Thymus (tissue), 11 donors: ENCODE data around the gene ISLR2. TPM values are rescaled to one million over a fixed set of nuclear protein-coding genes. Genes with fewer than 3 reads are reported as not detected.

Experiments
- DNase-seq, 9 donors: peaks; one replicate each; pipeline ENCODE4 v3.0.0-alpha.2; 2013; ENCODE audit warnings: low spot score in 9 of 9, low read depth in 6 of 9, missing footprints in 1 of 9
- H3K27ac ChIP-seq, 2 donors: one replicate each; pipeline ENCODE4 v1.5.1; 2013; ENCODE audit warnings: control low read depth in 1 of 2, low read depth in 1 of 2, low read length in 1 of 2, mild to moderate bottlenecking in 1 of 2, moderate library complexity in 1 of 2
- H3K27me3 ChIP-seq, 2 donors: one replicate each; pipeline ENCODE4 v1.5.1; 2013; ENCODE audit warnings: low read length in 1 of 2; ENCODE audit not compliant: control insufficient read depth in 2 of 2, insufficient read depth in 1 of 2
- H3K36me3 ChIP-seq, 2 donors: one replicate each; pipeline ENCODE4 v1.5.1; 2013; ENCODE audit warnings: low read length in 1 of 2, mild to moderate bottlenecking in 1 of 2, moderate library complexity in 1 of 2; ENCODE audit not compliant: control insufficient read depth in 2 of 2, insufficient read depth in 2 of 2
- H3K4me1 ChIP-seq, 2 donors: one replicate each; pipeline ENCODE4 v1.5.1; 2013; ENCODE audit warnings: low read length in 2 of 2; ENCODE audit not compliant: control insufficient read depth in 2 of 2, insufficient read depth in 2 of 2
- H3K4me3 ChIP-seq, 2 donors: one replicate each; pipeline ENCODE4 v1.5.1; 2013; ENCODE audit warnings: low read length in 2 of 2, control low read depth in 1 of 2, mild to moderate bottlenecking in 1 of 2
- H3K9me3 ChIP-seq, 2 donors: one replicate each; pipeline ENCODE4 v1.5.1; 2013; ENCODE audit warnings: low read length in 1 of 2, mild to moderate bottlenecking in 1 of 2; ENCODE audit not compliant: control insufficient read depth in 2 of 2, insufficient read depth in 1 of 2
- WGBS: extraction: QIAGEN DNeasy Blood & Tissue Kit; methylation state at CpG from one replicate; pipeline ENCODE4 v1.1.7; 2013; 5-methylcytosine and 5-hydroxymethylcytosine counted together
- polyA plus RNA-seq: library from polyadenylated mRNA; stranded (reverse); fragments of 200-250 nt; gene quantifications from one replicate; pipeline ENCODE4 v1.2.3, GENCODE V29; 2013
- total RNA-seq: library from RNA; stranded (reverse); fragments of 120-200 nt; gene quantifications from one replicate; pipeline ENCODE4 v1.2.4, GENCODE V29; 2013
- donor health status: healthy.

ISLR2 gene
- total and polyA plus RNA-seq, 2 donors: 0.19 to 0.98 TPM

GRCh38 chr15:74127255-74127953 is 3.0 kb upstream of the ISLR2 start:
- Histone ChIP-seq H3K4me3 (peak overlapping the region in 1 of 2 donors; percentile 25), H3K27ac (no peak overlapping the region), H3K27me3 (peaks cover 56 to 68% of the 10 kb centered on the region in 2 donors), H3K4me1 (peaks cover 0 to 20% of the 10 kb centered on the region in 2 donors), H3K9me3 (peaks cover 0 to 6% of the 10 kb centered on the region in 2 donors), H3K36me3 (no peaks in the 10 kb centered on the region)
- DNase-seq: peak; percentile 26 to 87 (median 75)
- 10% methylated on average over 44 of the region's 44 CpGs for WGBS

- H3K4me1 ChIP-seq: peaks cover 0 to 12% of the 10 kb centered on the region in 2 donors
- 7% methylated on average over 53 of the region's 53 CpGs for WGBS
Measured at GRCh38 chr15:74127954-74128784, 2.2 kb upstream of the ISLR2 start.

GRCh38 chr15:74128785-74129585 is 1.4 kb upstream of the ISLR2 start:
- no peak overlapping the region for H3K4me3 ChIP-seq
- no peaks in the 10 kb centered on the region for H3K36me3 ChIP-seq
- no peak overlapping the region for H3K27ac ChIP-seq
- peaks cover 72 to 80% of the 10 kb centered on the region in 2 donors for H3K27me3 ChIP-seq
- WGBS: 6% methylated on average over 43 of the region's 43 CpGs
- H3K4me1 ChIP-seq: peaks cover 0 to 11% of the 10 kb centered on the region in 2 donors
- H3K9me3 ChIP-seq: peaks cover 4 to 20% of the 10 kb centered on the region in 2 donors
- DNase-seq: no peak

More at GRCh38 chr15:74127954-74128784, 2.2 kb upstream of the ISLR2 start:
- H3K27me3 ChIP-seq: peaks cover 64 to 73% of the 10 kb centered on the region in 2 donors
- H3K4me3 ChIP-seq: peak overlapping the region in 1 of 2 donors; percentile 25
- H3K36me3 ChIP-seq: no peaks in the 10 kb centered on the region
- DNase-seq: no peak
- peaks cover 4 to 12% of the 10 kb centered on the region in 2 donors for H3K9me3 ChIP-seq
- H3K27ac ChIP-seq: no peak overlapping the region

DNA sequence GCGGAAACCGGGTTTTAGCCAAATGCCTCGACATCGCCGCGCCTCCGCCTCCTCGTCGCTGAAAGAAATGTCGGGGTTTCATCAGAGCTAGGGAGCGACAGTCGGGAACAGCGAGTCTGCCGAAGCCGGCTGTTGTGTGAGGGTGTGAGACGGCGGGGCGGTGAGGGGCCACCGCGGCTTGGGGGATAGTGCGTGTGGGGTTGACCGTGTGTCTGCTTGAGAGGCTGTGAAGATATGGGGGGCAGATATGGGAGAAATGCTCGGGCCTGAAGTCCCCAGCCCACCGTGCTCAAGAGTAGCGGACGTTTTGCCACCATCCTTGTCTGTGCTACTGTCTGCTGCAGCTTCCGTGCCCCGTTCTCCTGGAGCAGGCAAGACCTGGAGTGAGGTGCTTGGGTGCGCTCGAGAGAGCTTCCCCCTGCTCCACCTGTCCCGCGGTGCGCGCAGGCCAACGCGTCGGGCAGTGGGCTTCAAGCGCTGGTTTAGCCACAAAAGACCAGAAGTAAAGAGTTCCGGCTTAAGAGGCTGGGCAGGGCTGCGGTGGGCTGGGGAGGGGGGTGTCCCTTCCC is 716 bp upstream of the ISLR2 start:
- Histone ChIP-seq H3K4me1 (peaks cover 0 to 11% of the 10 kb centered on the region in 2 donors), H3K36me3 (no peaks in the 10 kb centered on the region), H3K9me3 (peaks cover 5 to 21% of the 10 kb centered on the region in 2 donors), H3K27ac (no peak overlapping the region), H3K4me3 (no peak overlapping the region), H3K27me3 (peaks cover 79 to 87% of the 10 kb centered on the region in 2 donors)
- DNase-seq: no peak
- WGBS: 5% methylated on average over 40 of the region's 40 CpGs

- H3K27ac ChIP-seq: no peak overlapping the region
- H3K9me3 ChIP-seq: peaks cover 5 to 34% of the 10 kb centered on the region in 2 donors
- peaks cover 92 to 98% of the 10 kb centered on the region in 2 donors for H3K27me3 ChIP-seq
- H3K4me3 ChIP-seq: no peak overlapping the region
- DNase-seq: no peak
- WGBS: 13% methylated on average over 28 of the region's 28 CpGs
- H3K36me3 ChIP-seq: no peaks in the 10 kb centered on the region
- H3K4me1 ChIP-seq: peaks cover 0 to 15% of the 10 kb centered on the region in 2 donors
Measured at GRCh38 chr15:74130849-74131627, 652 bp downstream of the ISLR2 start.

GRCh38 chr15:74131628-74132413 is 1.4 kb downstream of the ISLR2 start:
- peaks cover 5 to 35% of the 10 kb centered on the region in 2 donors for H3K9me3 ChIP-seq
- H3K4me3 ChIP-seq: no peak overlapping the region
- no peak overlapping the region for H3K27ac ChIP-seq
- DNase-seq: no peak
- peaks cover 96 to 100% of the 10 kb centered on the region in 2 donors for H3K27me3 ChIP-seq
- no peaks in the 10 kb centered on the region for H3K36me3 ChIP-seq
- peaks cover 4 to 20% of the 10 kb centered on the region in 2 donors for H3K4me1 ChIP-seq
- WGBS: 15% methylated on average over 20 of the region's 20 CpGs

DNA sequence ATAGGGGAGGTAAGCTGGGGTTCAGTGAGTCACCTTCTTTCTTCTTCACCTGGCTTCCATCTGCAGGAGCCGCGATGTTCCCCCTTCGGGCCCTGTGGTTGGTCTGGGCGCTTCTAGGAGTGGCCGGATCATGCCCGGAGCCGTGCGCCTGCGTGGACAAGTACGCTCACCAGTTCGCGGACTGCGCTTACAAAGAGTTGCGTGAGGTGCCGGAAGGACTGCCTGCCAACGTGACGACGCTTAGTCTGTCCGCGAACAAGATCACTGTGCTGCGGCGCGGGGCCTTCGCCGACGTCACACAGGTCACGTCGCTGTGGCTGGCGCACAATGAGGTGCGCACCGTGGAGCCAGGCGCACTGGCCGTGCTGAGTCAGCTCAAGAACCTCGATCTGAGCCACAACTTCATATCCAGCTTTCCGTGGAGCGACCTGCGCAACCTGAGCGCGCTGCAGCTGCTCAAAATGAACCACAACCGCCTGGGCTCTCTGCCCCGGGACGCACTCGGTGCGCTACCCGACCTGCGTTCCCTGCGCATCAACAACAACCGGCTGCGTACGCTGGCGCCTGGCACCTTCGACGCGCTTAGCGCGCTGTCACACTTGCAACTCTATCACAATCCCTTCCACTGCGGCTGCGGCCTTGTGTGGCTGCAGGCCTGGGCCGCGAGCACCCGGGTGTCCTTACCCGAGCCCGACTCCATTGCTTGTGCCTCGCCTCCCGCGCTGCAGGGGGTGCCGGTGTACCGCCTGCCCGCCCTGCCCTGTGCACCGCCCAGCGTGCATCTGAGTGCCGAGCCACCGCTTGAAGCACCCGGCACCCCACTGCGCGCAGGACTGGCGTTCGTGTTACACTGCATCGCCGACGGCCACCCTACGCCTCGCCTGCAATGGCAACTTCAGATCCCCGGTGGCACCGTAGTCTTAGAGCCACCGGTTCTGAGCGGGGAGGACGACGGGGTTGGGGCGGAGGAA is 2.6 kb downstream of the ISLR2 start:
- DNase-seq: no peak
- H3K4me3 ChIP-seq: no peak overlapping the region
- 11% methylated on average over 90 of the region's 90 CpGs for WGBS
- no peak overlapping the region for H3K27ac ChIP-seq
- peaks cover 4 to 24% of the 10 kb centered on the region in 2 donors for H3K4me1 ChIP-seq
- H3K9me3 ChIP-seq: peaks cover 5 to 35% of the 10 kb centered on the region in 2 donors
- H3K36me3 ChIP-seq: no peaks in the 10 kb centered on the region
- peaks cover 95 to 100% of the 10 kb centered on the region in 2 donors for H3K27me3 ChIP-seq
